GM21825 (cell line): ENCODE measurements around the gene DSP.

Source experiments
- ATAC-seq: cut with Tn5 transposase; IDR thresholded peaks from one replicate; pipeline ENCODE4 v1.9.1; 2021; ENCODE audit warnings: mild to moderate bottlenecking, moderate library complexity; ENCODE audit not compliant: unreplicated experiment

Gene DSP

DNA sequence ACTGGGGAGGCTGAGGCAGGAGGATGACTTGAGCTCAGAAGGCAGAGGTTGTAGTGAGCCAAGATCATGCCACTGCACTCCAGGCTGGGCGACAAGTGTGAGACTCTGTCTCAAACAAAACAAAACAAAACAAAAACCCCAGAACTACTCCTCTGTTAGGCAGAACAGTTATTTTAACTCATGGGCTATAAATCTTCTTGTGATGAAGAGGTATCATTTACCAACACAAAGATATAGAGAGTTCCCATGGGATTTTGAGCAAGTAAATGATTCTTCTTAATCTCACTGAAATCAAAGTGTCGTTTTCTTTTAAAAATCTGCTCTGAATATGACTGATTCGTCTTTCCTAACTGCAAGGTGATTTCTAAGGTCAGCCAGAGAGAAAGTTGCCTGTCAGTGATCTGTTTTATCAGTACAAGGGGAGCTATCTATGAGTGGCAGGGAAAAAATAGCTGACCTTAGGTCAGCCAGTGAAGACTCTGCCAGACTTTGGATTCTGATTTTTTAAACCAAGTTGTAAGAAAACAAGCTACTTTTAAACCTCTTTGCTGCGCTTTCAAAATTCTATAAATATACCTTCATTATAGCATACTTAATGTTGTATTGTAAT is 3.8 kb upstream of the DSP start:
- no peak for ATAC-seq

DNA sequence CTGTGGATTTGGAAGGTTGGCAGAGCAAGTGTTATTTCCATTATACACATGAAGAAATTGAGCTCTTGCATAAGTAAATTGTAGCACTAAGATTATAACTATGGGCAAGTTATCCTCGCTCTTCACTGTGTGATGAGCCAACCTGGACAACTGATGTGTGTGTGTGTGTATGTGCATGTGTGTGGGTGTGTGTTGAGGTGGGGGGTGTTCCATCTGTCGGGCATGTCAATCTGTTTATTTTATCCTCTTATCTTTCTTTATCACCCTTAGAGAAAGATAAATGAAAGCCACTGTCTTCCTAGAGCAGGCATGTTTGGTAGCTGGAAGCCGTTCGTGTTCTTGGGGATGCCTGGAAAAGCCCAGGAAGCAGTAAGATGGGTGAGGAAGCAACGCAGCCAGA is 3.0 kb upstream of the DSP start:
- no peak for ATAC-seq

DNA sequence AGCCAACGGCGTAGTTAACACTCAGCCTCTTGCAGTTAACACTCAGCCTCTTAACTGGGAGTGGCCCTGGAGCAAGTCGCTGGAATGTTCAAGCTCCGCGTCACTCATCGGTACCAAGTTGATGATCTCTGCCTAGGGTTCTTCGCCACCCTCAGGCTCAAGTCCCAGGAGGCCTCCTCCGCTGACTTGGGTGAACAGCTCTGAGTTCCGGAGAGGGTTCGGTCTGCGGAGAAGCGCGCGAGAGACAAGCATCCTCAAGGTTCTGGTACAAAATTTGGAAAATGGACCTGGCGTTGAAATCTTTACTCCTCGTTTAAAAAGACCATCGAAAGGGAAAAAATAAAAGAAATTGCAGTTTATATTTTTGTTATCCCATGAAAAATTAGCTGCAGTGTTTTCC is 876 bp upstream of the DSP start:
- no peak for ATAC-seq

GRCh38 chr6:7542065-7542873 is 798 bp downstream of the DSP start:
- no peak for ATAC-seq

GRCh38 chr6:7542874-7543624 is 1.6 kb downstream of the DSP start:
- no peak for ATAC-seq

- no peak for ATAC-seq
Measured at GRCh38 chr6:7543789-7544424, 2.4 kb downstream of the DSP start.

- ATAC-seq = no peak
Measured at GRCh38 chr6:7544597-7544996, 3.1 kb downstream of the DSP start.

DNA sequence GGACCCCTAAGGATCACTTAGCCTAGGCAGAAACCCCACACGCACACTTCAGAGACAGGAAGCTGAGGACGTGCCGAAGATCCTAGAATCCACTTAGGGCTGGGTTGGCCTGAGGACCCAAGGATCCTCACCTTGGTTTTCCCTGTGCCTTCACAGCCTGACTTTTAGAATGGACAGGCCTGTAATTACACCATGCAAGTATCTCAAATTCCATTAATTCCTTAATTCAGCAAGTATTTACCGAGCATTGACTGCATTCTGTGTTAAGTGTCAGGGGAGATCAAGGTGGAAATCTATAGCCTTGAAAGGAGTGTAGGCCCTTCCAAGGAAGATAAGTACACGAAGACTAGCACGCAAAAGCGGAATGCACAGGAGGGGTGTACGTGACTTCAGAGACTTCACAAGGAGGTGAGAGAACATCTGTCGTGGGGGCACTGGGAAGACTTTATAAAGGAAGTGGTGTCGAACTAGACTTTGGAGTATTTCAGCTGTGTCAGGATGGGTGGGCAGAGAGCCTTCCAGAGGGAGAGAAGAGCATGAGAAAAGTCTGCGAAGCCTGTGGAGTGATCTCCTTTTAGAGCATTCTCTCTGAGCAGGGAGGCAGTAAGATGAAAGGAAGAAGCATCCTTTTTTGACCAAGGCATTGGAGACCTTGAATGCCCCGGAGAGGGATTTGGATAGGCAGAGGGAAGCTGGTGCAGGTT is 4.0 kb downstream of the DSP start:
- ATAC-seq = no peak

GRCh38 chr6:7546020-7546369 is 4.5 kb downstream of the DSP start:
- ATAC-seq = no peak

DNA sequence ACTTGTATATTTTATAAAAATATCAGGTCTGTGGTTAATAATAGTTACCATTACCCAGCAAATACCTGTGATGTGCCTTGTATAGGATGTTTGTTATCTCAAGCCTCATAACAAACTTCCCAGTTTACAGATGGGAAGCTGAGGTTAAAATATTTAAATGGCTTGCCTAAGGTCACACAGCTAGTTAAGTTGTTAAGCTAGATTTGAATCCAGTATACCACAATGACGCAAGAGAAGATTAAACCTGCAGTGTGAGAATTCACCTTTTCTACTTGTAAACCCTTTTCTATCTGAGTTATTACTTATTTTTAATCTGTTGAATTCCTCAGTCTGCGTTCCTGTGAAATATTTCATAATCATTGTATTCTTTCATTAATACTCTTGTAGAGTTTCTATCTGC is 4.9 kb downstream of the DSP start:
- no peak for ATAC-seq

DNA sequence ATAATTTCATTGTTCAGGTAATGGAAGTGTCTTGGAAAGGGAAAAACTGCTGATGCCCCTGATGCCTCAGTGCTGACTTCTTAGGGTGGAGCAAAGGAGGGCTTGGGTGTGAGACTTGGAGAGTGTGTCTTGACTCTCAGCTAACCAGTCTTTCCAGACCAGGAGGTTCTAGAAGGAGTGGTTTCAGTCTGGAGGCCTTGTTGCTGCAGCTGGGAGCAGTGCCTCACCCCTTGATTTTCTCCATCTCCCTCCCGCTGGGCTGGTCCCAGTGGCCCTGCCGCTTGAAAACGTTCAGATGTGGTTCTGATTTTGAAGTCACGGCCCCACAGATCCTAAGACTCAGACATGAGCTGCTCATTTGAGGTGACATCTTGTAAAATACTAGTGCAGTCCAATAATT is 5.4 kb downstream of the DSP start:
- no peak for ATAC-seq

DNA sequence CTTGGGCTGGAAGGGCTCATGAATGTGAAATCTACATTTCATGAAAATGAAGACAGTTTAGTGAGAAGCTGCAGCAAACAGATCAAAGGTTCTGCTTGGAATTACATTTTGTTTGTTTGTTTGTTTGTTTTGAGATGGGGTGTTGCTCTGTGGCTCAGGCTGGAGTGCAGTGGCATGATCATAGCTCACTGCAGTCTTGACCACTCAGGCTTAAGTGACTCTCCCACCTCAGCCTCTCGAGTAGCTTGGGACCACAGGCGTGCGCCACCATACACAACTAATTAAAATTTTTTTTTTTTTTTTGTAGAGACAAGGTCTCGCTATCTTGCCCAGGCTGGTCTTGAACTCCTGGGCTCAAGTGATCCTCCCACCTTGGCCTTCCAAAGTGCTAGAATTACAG is 5.8 kb downstream of the DSP start:
- ATAC-seq = no peak

DNA sequence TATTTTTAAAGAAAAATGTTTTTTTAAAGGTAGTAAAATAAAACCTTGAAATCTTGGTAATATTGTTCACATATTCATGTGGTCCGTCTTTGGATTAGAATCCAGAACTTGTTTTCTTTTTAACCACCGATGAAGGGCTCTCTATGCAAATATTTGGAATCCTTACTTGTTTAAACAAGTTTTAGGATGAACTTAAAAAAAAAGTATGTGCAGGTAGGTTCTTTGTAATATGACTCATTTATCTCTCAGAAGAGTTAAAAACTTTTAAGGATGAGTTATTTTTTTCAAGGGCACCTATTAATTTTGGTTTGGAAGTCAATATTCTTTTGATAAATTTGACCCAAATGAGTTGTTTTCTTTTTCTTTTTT is 8.9 kb downstream of the DSP start:
- ATAC-seq = no peak

DNA sequence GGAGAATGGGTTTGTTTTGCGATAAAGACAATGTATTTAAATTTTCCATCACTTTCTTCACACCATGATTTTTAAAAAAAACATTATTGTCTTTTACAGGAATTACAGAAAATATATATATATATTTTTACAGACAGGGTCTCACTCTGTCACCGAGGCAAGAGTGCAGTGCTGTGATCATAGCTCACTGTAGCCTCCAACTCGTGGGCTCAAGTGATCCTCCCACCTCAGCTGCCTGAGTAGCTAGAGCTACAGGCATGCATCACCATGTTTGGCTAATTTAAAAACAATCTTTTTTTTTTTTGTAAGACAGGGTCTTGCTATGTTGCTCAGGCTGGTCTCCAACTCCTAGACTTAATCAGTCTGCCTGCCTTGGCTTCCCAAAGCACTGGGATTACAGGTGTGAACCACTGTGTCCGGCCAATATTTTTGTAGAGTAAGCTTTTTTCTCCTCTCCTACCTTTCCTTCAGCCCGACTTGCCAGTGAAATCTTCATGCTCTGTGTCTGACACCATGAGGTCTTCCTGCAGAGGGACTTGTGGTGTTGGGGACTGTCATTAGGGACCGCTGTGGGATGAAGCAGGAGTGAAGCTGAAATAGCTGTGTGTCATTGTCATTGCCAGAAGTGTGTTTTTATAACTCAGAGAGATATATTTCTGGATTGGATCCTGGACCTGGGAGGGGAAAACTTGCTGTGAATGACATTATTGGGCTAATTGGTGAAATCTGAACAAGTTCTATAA is 13.2 kb downstream of the DSP start:
- no peak for ATAC-seq

DNA sequence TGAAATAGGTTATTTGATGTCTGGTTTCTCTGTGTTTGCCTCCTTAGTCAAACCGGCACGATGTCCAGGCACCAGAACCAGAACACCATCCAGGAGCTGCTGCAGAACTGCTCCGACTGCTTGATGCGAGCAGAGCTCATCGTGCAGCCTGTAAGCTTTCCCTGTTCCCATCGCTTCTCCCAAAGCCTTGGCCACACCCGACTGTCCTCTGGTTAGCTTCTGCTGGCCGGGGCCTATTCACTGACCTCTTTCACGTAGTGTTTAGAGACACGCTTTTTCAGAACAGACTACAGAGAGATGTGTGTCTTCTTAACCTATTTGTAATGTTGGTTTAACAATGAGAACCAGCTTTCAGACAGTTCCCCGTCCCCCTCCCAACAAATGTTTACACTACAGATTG is 14.2 kb downstream of the DSP start:
- ATAC-seq = no peak

DNA sequence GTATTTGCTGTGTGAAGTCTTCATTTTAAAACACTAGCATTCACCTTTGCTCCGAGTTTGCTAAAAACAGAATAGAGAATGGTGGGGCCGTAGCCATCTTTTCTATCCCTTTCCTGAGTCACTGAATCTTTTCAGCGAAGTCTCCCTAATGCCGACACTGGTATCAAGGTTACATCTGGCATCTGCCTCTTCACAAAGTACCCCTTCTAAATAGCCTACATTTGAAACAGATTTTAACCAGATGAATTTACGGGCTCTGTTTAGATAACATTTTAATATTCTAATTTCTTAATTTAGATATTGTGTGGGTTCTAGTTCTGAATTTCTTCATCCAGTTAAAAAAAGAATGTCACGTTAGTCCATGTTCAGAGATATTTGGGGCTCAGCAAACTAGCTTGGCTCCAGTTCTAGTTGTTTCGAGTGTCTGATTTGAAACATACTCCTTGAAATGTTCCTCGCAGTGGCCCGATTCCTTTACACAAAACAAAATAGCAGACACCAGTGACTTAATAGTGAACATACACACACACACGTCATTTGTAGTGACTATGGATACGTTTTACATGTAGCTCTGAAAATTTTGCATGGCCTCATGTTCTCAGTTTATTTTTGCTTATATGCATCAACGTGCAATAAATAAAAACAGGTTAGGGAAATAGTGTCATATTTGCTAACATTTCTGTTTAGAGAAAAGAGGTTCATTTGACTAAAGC is 15.1 kb downstream of the DSP start:
- ATAC-seq = no peak

DNA sequence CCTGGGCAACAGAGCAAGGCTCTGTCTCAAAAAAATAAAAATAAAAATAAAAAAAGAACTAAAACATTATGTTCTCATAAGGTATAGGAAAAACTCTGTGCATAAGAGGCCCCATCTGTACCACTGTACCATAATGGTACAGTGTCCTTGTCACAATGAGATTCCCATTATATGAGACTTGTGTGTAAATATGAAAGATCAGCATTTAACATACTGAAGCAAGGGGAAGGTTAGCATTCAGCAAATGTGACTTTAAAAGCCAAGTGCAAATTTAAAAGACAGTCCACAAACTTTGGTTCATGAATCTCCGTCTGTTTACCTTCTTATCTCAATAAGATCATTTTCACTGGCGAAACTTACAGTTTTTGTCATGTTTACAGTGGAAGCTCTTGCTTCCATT is 16.2 kb downstream of the DSP start:
- no peak for ATAC-seq

DNA sequence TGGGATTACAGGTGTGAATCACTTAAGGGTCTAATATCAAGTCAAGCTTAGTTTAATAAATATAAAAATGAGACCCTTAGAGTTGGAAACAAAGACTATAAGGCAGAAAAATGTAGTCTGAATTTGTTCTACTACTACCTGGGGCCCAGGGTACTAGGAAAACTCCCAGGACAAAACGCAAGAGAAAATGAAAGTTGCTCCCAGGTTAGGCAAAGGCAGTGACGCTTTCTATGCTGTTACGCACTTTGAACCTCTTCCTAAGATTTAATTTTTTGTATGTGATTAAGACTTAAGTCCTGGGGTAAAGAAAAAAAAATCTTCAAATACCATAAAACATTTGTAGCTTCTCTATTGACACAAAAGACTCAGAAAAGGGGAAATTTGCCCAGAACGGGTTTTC is 17.3 kb downstream of the DSP start:
- ATAC-seq = no peak

- ATAC-seq = no peak
Measured at GRCh38 chr6:7559196-7559595, 17.7 kb downstream of the DSP start.
